ENCODE measurements around the gene ZNF726.

DNA sequence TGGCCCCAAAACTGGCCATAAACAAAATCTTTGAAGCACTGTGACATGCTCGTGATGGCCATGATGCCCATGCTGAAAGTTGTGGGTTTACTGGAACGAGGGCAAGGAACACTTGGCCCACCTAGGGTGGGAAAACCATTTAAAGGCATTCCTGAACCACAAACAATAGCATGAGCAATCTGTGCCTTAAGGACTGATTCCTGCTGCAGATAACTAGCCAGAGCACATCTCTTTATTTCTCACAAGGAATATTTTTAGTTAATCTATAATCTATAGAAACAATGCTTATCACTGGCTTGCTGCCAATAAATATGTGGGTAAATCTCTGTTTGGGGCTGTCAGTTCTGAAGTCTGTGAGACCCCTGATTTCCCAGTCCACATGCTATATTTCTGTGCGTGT, 10.3 kb upstream of the ZNF726 start:
- TF ChIP-seq, protein P1, sequence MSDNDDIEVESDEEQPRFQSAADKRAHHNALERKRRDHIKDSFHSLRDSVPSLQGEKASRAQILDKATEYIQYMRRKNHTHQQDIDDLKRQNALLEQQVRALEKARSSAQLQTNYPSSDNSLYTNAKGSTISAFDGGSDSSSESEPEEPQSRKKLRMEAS (CRISPR knock-in tag; IDR thresholded peaks at IDR 0.05) = no peak
- TF ChIP-seq, protein P2, sequence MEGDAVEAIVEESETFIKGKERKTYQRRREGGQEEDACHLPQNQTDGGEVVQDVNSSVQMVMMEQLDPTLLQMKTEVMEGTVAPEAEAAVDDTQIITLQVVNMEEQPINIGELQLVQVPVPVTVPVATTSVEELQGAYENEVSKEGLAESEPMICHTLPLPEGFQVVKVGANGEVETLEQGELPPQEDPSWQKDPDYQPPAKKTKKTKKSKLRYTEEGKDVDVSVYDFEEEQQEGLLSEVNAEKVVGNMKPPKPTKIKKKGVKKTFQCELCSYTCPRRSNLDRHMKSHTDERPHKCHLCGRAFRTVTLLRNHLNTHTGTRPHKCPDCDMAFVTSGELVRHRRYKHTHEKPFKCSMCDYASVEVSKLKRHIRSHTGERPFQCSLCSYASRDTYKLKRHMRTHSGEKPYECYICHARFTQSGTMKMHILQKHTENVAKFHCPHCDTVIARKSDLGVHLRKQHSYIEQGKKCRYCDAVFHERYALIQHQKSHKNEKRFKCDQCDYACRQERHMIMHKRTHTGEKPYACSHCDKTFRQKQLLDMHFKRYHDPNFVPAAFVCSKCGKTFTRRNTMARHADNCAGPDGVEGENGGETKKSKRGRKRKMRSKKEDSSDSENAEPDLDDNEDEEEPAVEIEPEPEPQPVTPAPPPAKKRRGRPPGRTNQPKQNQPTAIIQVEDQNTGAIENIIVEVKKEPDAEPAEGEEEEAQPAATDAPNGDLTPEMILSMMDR (IDR thresholded peaks at IDR 0.05) = no peak
- TF ChIP-seq NR2C2 (CRISPR knock-in tag; IDR thresholded peaks at IDR 0.05) (no peak), ATF1 (CRISPR knock-in tag; IDR thresholded peaks at IDR 0.05) (no peak), SMAD4 (CRISPR knock-in tag; IDR thresholded peaks at IDR 0.05) (no peak), GABPB1 (CRISPR knock-in tag; IDR thresholded peaks at IDR 0.05) (no peak), JUN (CRISPR knock-in tag; IDR thresholded peaks at IDR 0.05) (no peak)
